ENCODE measurements around the gene SSH3.

DNA sequence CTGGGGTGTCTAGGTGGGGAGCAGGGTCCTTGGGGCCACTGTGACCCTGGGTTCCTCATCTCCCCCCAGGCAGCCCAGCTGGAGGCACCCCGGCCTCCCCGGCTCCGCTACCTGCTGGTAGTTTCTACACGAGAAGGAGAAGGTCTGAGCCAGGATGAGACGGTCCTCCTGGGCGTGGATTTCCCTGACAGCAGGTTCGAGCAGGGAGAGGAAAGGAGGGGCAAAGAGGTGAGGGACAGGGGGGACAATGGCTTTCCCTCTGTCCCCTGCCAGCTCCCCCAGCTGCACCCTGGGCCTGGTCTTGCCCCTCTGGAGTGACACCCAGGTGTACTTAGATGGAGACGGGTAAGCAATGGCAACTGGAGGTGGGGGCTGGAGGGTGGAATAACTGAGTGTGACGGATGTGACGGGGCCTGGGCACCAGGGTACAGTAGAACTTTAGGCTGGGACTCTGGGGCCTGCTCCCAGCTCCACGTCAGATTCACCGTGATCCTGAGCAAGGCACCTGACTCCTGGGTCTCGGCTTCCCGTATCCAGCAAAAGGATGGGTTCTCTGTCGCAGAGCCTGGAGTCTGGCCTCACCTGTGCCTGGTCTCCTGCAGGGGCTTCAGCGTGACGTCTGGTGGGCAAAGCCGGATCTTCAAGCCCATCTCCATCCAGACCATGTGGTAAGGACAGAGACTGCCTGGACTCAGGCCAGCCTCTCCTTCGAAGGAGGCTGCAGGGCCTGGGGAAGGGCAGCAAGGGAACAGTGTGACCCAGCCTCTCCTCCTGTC lies 3.6 kb downstream of the SSH3 start:
- no peak for TF ChIP-seq POLR2A (IDR thresholded peaks at IDR 0.05; ENCODE audit: low read length)
- TF ChIP-seq GATA1 (IDR thresholded peaks at IDR 0.05; ENCODE audit: low read depth, low read length): no peak
